Measurements from ENCODE around the gene BAZ2A. TPM values are rescaled to one million over a fixed set of nuclear protein-coding genes. Genes with fewer than 3 reads are reported as not detected.

BAZ2A gene
- total RNA-seq, 1 experiment from 2014 or later = 115 TPM

DNA sequence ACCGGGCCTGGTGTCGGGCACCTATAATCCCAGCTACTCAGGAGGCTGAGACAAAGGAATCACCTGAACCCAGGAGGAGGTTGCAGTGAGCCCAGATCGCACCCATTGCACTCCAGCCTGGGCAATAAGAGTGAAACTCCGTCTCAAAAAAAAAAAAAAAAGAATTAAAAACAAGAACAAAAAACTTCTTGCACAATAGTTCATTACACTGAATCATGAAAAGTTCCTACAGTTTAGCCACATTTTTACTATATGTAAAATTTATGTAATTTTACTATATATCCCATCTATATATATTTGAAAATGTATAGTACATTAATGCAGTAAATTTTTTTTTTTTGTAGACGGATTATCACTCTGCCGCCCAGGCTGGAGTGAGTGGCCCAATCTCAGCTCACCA lies 11.1 kb upstream of the BAZ2A start:
- intact Hi-C loops (cut with micrococcal nuclease; ENCODE audit: unreplicated experiment) = no loop called here
- Histone ChIP-seq H3K9me2 (ENCODE audit: insufficient read depth) (no peaks in the 10 kb centered on the region), H3K4me3 (no peak overlapping the region), H4K20me1 (ENCODE audit: insufficient read depth) (peaks cover 39% of the 10 kb centered on the region), H3K4me1 (replicated peaks; ENCODE audit: insufficient read depth) (peaks cover 14% of the 10 kb centered on the region), H3K9me3 (ENCODE audit: insufficient read depth, low read depth) (no peaks in the 10 kb centered on the region), H3K36me3 (ENCODE audit: low read depth) (peaks cover 52% of the 10 kb centered on the region), H3K79me2 (ENCODE audit: low read depth) (peaks cover 53% of the 10 kb centered on the region), H3K4me2 (no peak overlapping the region), H2AFZ (no peak overlapping the region), H3F3A (ENCODE audit: insufficient read depth, low read depth) (peaks cover 71% of the 10 kb centered on the region), H3K27me3 (ENCODE audit: insufficient read depth, low read depth) (no peaks in the 10 kb centered on the region), H3K27ac (no peak overlapping the region)
- TF ChIP-seq EZH2 (IDR thresholded peaks at IDR 0.05; ENCODE audit: low read depth) = no peak
- no peak for DNase-seq
- BruUV-seq (replicated peaks) = no TSS peak
- ChIA-PET CTCF (no interaction called here), POLR2A (ENCODE audit: unreplicated experiment) (no interaction called here)

DNA sequence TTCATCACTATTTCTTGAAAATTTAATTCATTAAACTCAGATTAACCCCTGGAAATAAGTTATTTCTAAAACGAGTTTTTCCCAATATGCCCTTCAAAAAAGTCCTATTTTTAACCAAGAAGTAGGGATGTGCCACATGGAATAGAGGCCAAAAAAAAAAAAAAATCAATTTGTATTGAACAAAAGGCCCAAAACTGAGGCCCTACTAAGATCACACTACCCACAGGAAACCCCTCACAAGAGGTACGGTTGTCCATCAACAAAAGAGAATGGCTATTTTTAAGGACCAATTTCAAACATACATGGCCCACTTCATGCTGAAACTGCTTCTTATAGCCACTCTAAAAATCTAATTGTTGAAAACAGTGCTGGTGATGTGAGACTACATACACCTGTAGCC lies 7.5 kb upstream of the BAZ2A start:
- no peak for DNase-seq
- intact Hi-C loops (cut with micrococcal nuclease; ENCODE audit: unreplicated experiment) = loop anchor here (2.0 to 10.0 kb wide), 7 partner anchors 51 to 900 kb away; partner anchors contain the start of genes ESYT1, NAB2, NACA and PTGES3
- no peaks in the 10 kb centered on the region for H3K9me2 ChIP-seq (ENCODE audit: insufficient read depth)
- no peak overlapping the region for H3K4me2 ChIP-seq
- no peak overlapping the region for H2AFZ ChIP-seq
- H3F3A ChIP-seq (ENCODE audit: insufficient read depth, low read depth) = peaks cover 70% of the 10 kb centered on the region
- ChIA-PET CTCF (interaction anchor here (0.6 kb wide), 1 partner anchor 474 kb away, joined by 3 read pairs; no protein-coding TSS in a partner anchor), POLR2A (ENCODE audit: unreplicated experiment) (no interaction called here)
- H3K4me3 ChIP-seq = no peak overlapping the region
- no TSS peak for BruUV-seq (replicated peaks)
- no peaks in the 10 kb centered on the region for H3K27me3 ChIP-seq (ENCODE audit: insufficient read depth, low read depth)
- peaks cover 53% of the 10 kb centered on the region for H3K79me2 ChIP-seq (ENCODE audit: low read depth)
- H3K4me1 ChIP-seq (replicated peaks; ENCODE audit: insufficient read depth) = peaks cover 18% of the 10 kb centered on the region
- H3K36me3 ChIP-seq (ENCODE audit: low read depth) = peaks cover 30% of the 10 kb centered on the region
- H3K9me3 ChIP-seq (ENCODE audit: insufficient read depth, low read depth) = no peaks in the 10 kb centered on the region
- peaks cover 17% of the 10 kb centered on the region for H4K20me1 ChIP-seq (ENCODE audit: insufficient read depth)
- peak overlapping the region; percentile 33 for H3K27ac ChIP-seq
- TF ChIP-seq EZH2 (IDR thresholded peaks at IDR 0.05; ENCODE audit: low read depth) = no peak

DNA sequence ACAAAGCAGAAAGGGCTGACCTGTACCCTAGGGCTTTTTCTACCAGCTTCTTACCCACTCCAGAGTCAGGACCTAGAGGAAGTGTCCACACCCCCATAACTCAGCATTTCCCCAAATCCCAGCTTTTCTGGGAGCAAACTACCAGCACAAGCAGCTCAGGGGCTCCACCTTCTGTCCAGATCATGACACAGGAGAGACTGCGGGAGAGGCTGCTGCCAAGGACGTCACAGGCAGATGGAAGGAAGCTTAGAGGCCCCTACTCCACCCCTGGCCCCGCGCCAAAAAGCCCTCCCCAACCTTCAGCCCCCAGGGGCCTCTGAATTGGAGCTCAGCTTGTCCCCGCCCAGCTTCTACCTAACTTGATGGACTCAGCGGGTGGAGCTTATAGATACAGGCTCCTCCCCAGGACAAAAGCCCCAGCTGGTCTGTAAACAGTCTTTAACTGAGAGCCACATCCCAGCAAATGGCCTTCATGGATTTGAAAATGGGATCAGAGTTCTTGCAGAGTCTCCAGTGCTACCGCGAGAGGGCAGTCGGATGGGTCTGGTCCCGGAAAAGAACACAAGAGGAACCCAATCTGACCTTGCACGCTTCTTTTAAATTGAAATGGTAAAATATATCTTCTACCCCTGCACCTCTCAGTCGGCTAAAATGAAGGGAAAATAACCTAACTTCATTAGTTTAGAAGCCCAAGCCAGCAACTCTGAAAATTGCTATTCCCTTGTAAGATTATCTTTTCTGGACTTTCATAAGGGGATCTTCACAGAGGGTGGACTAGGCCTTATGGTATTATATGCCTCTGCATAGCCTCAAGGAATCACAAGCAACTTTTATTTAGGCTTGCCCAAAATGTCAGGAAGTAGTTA lies 6.8 kb upstream of the BAZ2A start:
- Histone ChIP-seq H3K27ac (peak overlapping the region; percentile 58), H3K4me3 (peak overlapping the region; percentile 91), H3K27me3 (ENCODE audit: insufficient read depth, low read depth) (no peaks in the 10 kb centered on the region), H4K20me1 (ENCODE audit: insufficient read depth) (peaks cover 10% of the 10 kb centered on the region; the same call in 1 of the 2 replicates), H3K79me2 (ENCODE audit: low read depth) (peaks cover 52% of the 10 kb centered on the region), H3K9me2 (ENCODE audit: insufficient read depth) (no peaks in the 10 kb centered on the region), H3K4me1 (replicated peaks; ENCODE audit: insufficient read depth) (peaks cover 25% of the 10 kb centered on the region), H3K4me2 (peak overlapping the region; percentile 100), H3K9me3 (ENCODE audit: insufficient read depth, low read depth) (no peaks in the 10 kb centered on the region), H3F3A (ENCODE audit: insufficient read depth, low read depth) (peaks cover 68% of the 10 kb centered on the region), H2AFZ (0 out of 2 replicates have a peak overlapping the region, but pooled peaks have one; percentile 25), H3K36me3 (ENCODE audit: low read depth) (peaks cover 24% of the 10 kb centered on the region)
- ChIA-PET CTCF (interaction anchor here (0.5 to 1.5 kb wide), 30 partner anchors 9 to 1002 kb away, joined by 3 to 15 read pairs (median 4); partner anchors contain the start of genes ATP5F1B, ESYT1, NACA and PTGES3), POLR2A (ENCODE audit: unreplicated experiment) (interaction anchor here (0.5 to 1.2 kb wide), 17 partner anchors 9 to 591 kb away, joined by 3 to 13 read pairs (median 5); partner anchors contain the start of genes ATP5F1B, CNPY2, GLS2 and NACA)
- DNase-seq = peak; percentile 98 to 99
- intact Hi-C loops (cut with micrococcal nuclease; ENCODE audit: unreplicated experiment) = loop anchor here (1.0 to 10.0 kb wide), 8 partner anchors 52 to 900 kb away; partner anchors contain the start of genes ESYT1, NAB2, NACA and PTGES3
- no TSS peak for BruUV-seq (replicated peaks)
- no peak for TF ChIP-seq EZH2 (IDR thresholded peaks at IDR 0.05; ENCODE audit: low read depth)
- TF ChIP-seq, protein P1, sequence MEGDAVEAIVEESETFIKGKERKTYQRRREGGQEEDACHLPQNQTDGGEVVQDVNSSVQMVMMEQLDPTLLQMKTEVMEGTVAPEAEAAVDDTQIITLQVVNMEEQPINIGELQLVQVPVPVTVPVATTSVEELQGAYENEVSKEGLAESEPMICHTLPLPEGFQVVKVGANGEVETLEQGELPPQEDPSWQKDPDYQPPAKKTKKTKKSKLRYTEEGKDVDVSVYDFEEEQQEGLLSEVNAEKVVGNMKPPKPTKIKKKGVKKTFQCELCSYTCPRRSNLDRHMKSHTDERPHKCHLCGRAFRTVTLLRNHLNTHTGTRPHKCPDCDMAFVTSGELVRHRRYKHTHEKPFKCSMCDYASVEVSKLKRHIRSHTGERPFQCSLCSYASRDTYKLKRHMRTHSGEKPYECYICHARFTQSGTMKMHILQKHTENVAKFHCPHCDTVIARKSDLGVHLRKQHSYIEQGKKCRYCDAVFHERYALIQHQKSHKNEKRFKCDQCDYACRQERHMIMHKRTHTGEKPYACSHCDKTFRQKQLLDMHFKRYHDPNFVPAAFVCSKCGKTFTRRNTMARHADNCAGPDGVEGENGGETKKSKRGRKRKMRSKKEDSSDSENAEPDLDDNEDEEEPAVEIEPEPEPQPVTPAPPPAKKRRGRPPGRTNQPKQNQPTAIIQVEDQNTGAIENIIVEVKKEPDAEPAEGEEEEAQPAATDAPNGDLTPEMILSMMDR (conservative IDR thresholded peaks at IDR 0.05) = peak; percentile 71
